AG04449 (cell line): Measurements from ENCODE around the gene GBP2.
A peak's percentile ranks its signal among the peaks of the same experiment; 100 is the strongest.
"Not testable (repeated sequence)": the region's sequence is repeated elsewhere in the genome, so short reads cannot be mapped to it uniquely, and the experiment has no call there.

Source experiments
- CTCF ChIA-PET: fragments of 350-600 bp; formaldehyde crosslinking; extraction: SDS; loops from one replicate; lab custom pipeline; 2021; ENCODE audit warnings: antibody characterized with exemption; lab: Yijun Ruan, JAX
- POLR2A ChIA-PET: fragments of 400-600, 350-600 bp; formaldehyde crosslinking; extraction: SDS; loops from one replicate; lab custom pipeline; 2020; ENCODE audit warnings: antibody characterized with exemption, inconsistent platforms; lab: Yijun Ruan, JAX
- DNase-seq: peaks from one replicate; pipeline ENCODE4 v3.0.0-alpha.2; 2010; ENCODE audit warnings: low read depth, low spot score
- H3K4me3 ChIP-seq: 2 replicates; pipeline ENCODE4 v1.5.1; 2011; ENCODE audit warnings: low read depth, mild to moderate bottlenecking, control low read depth, low read length
- CTCF ChIP-seq: IDR thresholded peaks from one replicate; pipeline ENCODE4 v1.5.1; 2011; ENCODE audit warnings: mild to moderate bottlenecking, moderate library complexity, low read length, control low read depth, inconsistent platforms; ENCODE audit not compliant: insufficient read depth; ENCODE audit errors: missing control alignments

The GBP2 gene

DNA sequence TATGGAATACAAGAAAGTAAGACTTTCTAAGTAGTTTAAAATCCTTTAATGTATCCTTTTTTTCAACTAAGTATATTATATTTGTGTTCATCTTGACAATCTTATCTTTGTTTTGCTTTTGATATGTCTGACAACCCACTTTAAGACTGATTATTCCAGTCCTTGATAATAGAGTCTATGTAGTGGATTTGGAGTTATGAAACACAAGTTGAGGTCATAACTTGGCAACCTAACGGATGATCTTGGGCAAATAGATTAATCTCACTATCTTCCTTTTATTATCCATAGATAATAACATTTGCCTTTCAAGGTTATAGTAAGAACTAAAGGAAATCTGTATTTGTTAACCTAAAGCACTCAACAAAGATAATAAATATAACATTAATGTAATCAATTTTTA is 4.8 kb upstream of the GBP2 start:
- CTCF ChIA-PET, result no interaction called here
- POLR2A ChIA-PET, result no interaction called here
- no peak overlapping the region for H3K4me3 ChIP-seq
- no peak for TF ChIP-seq CTCF
- no peak for DNase-seq

- ChIA-PET POLR2A (no interaction called here), CTCF (no interaction called here)
- H3K4me3 ChIP-seq, result no peak overlapping the region
Observed at GRCh38 chr1:89129911-89130310, 4.0 kb upstream of the GBP2 start.

DNA sequence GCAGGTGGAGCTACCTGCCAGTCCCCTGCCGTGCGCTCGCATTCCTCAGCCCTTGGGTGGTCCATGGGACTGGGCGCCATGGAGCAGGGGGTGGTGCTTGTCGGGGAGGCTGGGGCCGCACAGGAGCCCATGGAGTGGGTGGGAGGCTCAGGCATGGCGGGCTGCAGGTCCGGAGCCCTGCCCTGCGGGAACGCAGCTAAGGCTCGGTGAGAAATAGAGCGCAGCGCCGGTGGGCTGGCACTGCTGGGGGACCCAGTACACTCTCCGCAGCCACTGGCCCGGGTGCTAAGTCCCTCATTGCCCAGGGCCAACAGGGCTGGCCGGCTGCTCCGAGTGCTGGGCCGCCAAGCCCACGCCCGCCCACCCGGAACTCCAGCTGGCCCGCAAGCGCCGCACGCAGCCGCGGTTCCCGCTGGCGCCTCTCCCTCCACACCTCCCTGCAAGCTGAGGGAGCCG is 2.1 kb upstream of the GBP2 start:
- DNase-seq, H3K4me3 ChIP-seq, POLR2A ChIA-PET, CTCF ChIA-PET: not testable (repeated sequence)

More at GRCh38 chr1:89129911-89130310, 4.0 kb upstream of the GBP2 start:
- DNase-seq, result no peak
- TF ChIP-seq CTCF, result no peak

- H3K4me3 ChIP-seq, DNase-seq: not testable (repeated sequence)
- ChIA-PET CTCF (interaction anchor here (1.1 to 1.4 kb wide), 3 partner anchors 8 to 41 kb away, joined by 3 to 4 read pairs (median 4); no protein-coding TSS in a partner anchor), POLR2A (interaction anchor here (1.4 kb wide), 1 partner anchor 141 kb away, joined by 4 read pairs; no protein-coding TSS in a partner anchor)
Observed at GRCh38 chr1:89126602-89127565, 970 bp upstream of the GBP2 start.

DNA sequence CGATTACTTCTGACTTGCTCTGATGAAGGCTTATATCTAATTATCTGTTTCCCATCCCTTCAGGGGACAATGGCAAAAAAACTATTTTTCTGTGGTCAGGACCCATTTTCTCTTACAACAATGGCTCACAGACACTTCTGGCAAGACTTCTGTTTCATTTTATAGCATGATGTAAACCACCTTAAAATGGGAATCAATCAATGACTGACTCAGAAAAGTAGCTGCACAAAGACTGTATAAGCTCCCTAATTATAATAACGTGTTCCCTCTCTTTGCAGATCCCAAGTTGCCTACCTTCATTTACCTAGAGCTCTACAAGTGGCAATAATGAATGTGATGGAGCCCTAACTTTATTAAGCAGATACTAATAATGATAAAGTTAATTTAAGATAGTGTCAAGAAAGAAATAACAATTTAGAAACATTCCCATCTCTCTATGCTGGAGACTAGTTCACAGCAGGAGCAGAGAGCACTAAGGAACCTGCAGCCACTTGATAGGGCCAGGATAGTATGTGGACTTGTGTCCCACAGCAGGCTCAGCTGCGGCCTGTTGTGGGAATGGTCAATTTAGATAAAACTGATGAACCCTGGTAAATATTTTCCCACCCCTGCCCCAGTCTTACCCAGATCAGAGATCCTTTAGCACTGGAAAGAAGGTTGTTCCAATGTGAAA is 538 bp downstream of the GBP2 start:
- no peak for DNase-seq
- TF ChIP-seq CTCF, result no peak
- ChIA-PET CTCF (interaction anchor here (1.4 to 1.5 kb wide), 2 partner anchors 23 to 39 kb away, joined by 3 read pairs; no protein-coding TSS in a partner anchor), POLR2A (interaction anchor here (1.4 kb wide), 1 partner anchor 140 kb away, joined by 4 read pairs; no protein-coding TSS in a partner anchor)
- peak overlapping the region; percentile 46 for H3K4me3 ChIP-seq

- DNase-seq, result no peak
- no peak for TF ChIP-seq CTCF
- H3K4me3 ChIP-seq, result no peak overlapping the region
- CTCF ChIA-PET, result no interaction called here
- POLR2A ChIA-PET, result no interaction called here
Observed at GRCh38 chr1:89121641-89122040, 4.3 kb downstream of the GBP2 start.

DNA sequence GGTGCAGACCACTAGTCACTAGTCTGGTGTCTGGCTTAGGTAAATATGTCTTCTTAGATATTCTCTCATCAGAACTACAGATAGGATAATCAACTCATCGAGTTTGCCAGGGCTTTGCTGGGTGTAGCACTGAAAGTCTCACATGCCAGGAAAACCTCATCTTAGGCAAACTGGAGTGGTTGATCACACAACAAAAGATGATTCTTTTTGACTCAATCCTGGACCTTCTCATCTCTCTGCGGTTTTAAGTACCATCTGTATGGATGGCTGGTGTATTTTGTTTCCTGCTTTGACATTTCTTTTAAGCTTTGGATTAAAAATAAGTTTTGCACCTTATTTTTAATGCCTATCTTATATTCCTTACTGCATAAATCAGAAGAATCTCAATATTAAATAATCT is 11.3 kb downstream of the GBP2 start:
- ChIA-PET POLR2A (no interaction called here), CTCF (no interaction called here)
- DNase-seq, result no peak
- no peak for TF ChIP-seq CTCF
- no peak overlapping the region for H3K4me3 ChIP-seq
